Measurements from ENCODE around the gene PTPRN2. TPM values are rescaled to one million over a fixed set of nuclear protein-coding genes. Genes with fewer than 3 reads are reported as not detected.

PTPRN2 gene
- total and polyA plus RNA-seq, 9 of the 15 experiments (the other 6 are each of a cell fraction or from before 2014, with no cell fraction given), result not detected

GRCh38 chr7:158299607-158300006, 288.0 kb downstream of the PTPRN2 start:
- ATAC-seq, result no peak
- Histone ChIP-seq H3K9ac (ENCODE audit: insufficient read depth in 1 of 2, low read depth in 2 of 2, low read length in 2 of 2) (no peak overlapping the region), H3K27me3 (ENCODE audit: control insufficient read depth in 2 of 2, insufficient read depth in 2 of 2, low read length in 2 of 2) (peaks cover 3 to 45% of the 10 kb centered on the region in 2 experiments; a peak in 3 of 5 replicates), H3K36me3 (ENCODE audit: control insufficient read depth, insufficient read depth, low read length) (no peaks in the 10 kb centered on the region), H3K79me2 (ENCODE audit: control insufficient read depth, insufficient read depth, low read length) (no peaks in the 10 kb centered on the region), H3K4me3 (no peak overlapping the region), H4K20me1 (replicated peaks; ENCODE audit: control insufficient read depth, insufficient read depth, low read length) (no peaks in the 10 kb centered on the region), H3K27ac (ENCODE audit: extremely low read depth, low read depth, low read length) (no peak overlapping the region), H3K4me1 (replicated peaks in 1 of 2; ENCODE audit: control insufficient read depth in 2 of 2, insufficient read depth in 2 of 2, low read length in 2 of 2) (no peaks in the 10 kb centered on the region), H3K9me1 (ENCODE audit: control insufficient read depth, insufficient read depth, low read length) (no peaks in the 10 kb centered on the region), H3K9me3 (replicated peaks; ENCODE audit: control insufficient read depth, insufficient read depth, low read depth, low read length) (no peaks in the 10 kb centered on the region), H3K4me2 (ENCODE audit: insufficient read depth, low read length) (no peak overlapping the region), H2AFZ (ENCODE audit: low read depth, low read length) (no peak overlapping the region)
- intact Hi-C loops (cut with micrococcal nuclease) (no loop called here), in situ Hi-C loops (cut with MboI) (no loop called here)
- TF ChIP-seq FOXP1 (CRISPR knock-in tag; IDR thresholded peaks at IDR 0.05) (no peak), ZBTB17 (CRISPR knock-in tag; IDR thresholded peaks at IDR 0.05) (no peak), RAD21 (CRISPR knock-in tag; conservative IDR thresholded peaks at IDR 0.05 in 1 of 2, IDR thresholded peaks at IDR 0.05 in 1 of 2) (no peak), U2AF1 (optimal IDR thresholded peaks at IDR 0.05; ENCODE audit: low read depth, low read length) (no peak), ATF7 (IDR thresholded peaks at IDR 0.05) (no peak)
- DNase-seq (ENCODE audit: extremely low read depth in 1 of 4, low spot score in 3 of 4), result no peak
- POLR2A ChIA-PET, result interaction anchor here (0.6 to 0.9 kb wide), 2 partner anchors 77 to 91 kb away, joined by 3 to 4 read pairs; no protein-coding TSS in a partner anchor
- no peak for FAIRE-seq
- WGBS (ENCODE audit: insufficient coverage, low coverage, missing lambda C conversion rate), result 2% methylated on average over 4 of the region's 4 CpGs
- CTCF ChIA-PET (ENCODE audit: low intra/inter-chr PET ratio), result interaction anchor here (0.6 kb wide), 1 partner anchor 845 kb away, joined by 3 read pairs; no protein-coding TSS in a partner anchor
- no TSS peak for BruUV-seq (replicated peaks)

GRCh38 chr7:158296798-158297104, 290.9 kb downstream of the PTPRN2 start:
- Histone ChIP-seq H3K27ac (ENCODE audit: extremely low read depth, low read depth, low read length) (no peak overlapping the region), H4K20me1 (replicated peaks; ENCODE audit: control insufficient read depth, insufficient read depth, low read length) (no peaks in the 10 kb centered on the region), H3K4me1 (replicated peaks in 1 of 2; ENCODE audit: control insufficient read depth in 2 of 2, insufficient read depth in 2 of 2, low read length in 2 of 2) (no peaks in the 10 kb centered on the region), H3K4me2 (ENCODE audit: insufficient read depth, low read length) (no peak overlapping the region), H3K79me2 (ENCODE audit: control insufficient read depth, insufficient read depth, low read length) (no peaks in the 10 kb centered on the region), H3K9me3 (replicated peaks; ENCODE audit: control insufficient read depth, insufficient read depth, low read depth, low read length) (no peaks in the 10 kb centered on the region), H3K9ac (ENCODE audit: insufficient read depth in 1 of 2, low read depth in 2 of 2, low read length in 2 of 2) (no peak overlapping the region), H3K27me3 (ENCODE audit: control insufficient read depth in 2 of 2, insufficient read depth in 2 of 2, low read length in 2 of 2) (peaks cover 3 to 40% of the 10 kb centered on the region in 2 experiments; a peak in 3 of 5 replicates), H3K36me3 (ENCODE audit: control insufficient read depth, insufficient read depth, low read length) (no peaks in the 10 kb centered on the region), H2AFZ (ENCODE audit: low read depth, low read length) (no peak overlapping the region), H3K9me1 (ENCODE audit: control insufficient read depth, insufficient read depth, low read length) (no peaks in the 10 kb centered on the region), H3K4me3 (no peak overlapping the region)
- in situ Hi-C loops (cut with MboI), result no loop called here
- DNase-seq (ENCODE audit: extremely low read depth in 1 of 4, low spot score in 3 of 4), result no peak
- WGBS (ENCODE audit: insufficient coverage, low coverage, missing lambda C conversion rate), result 2% methylated on average over 7 of the region's 7 CpGs
- intact Hi-C loops (cut with micrococcal nuclease), result no loop called here
- ChIA-PET POLR2A (interaction anchor here (0.7 kb wide), 1 partner anchor 228 kb away, joined by 3 read pairs; no protein-coding TSS in a partner anchor), CTCF (ENCODE audit: low intra/inter-chr PET ratio) (no interaction called here)
- FAIRE-seq, result no peak
- BruUV-seq (replicated peaks), result no TSS peak
- ATAC-seq, result no peak
- TF ChIP-seq SOX6 (IDR thresholded peaks at IDR 0.05) (no peak), NRF1 (conservative IDR thresholded peaks at IDR 0.05 in 1 of 2, IDR thresholded peaks at IDR 0.05 in 1 of 2) (no peak), ZBTB49 (CRISPR knock-in tag; IDR thresholded peaks at IDR 0.05; ENCODE audit: borderline replicate concordance) (no peak), MXI1 (IDR thresholded peaks at IDR 0.05; ENCODE audit: low read depth, low read length) (no peak), RFX5 (IDR thresholded peaks at IDR 0.05; ENCODE audit: low read depth, low read length) (no peak), MYBL2 (IDR thresholded peaks at IDR 0.05; ENCODE audit: low read depth) (no peak), MYBL2 (CRISPR knock-in tag; IDR thresholded peaks at IDR 0.05; ENCODE audit: borderline replicate concordance) (no peak)
